Ureter (tissue), 1 donor: ENCODE measurements around the gene TEX261. TPM values are rescaled to one million over a fixed set of nuclear protein-coding genes. Genes with fewer than 3 reads are reported as not detected.

Source experiments
- DNase-seq: peaks from one replicate; pipeline ENCODE4 v3.0.0-alpha.2; 2020; ENCODE audit warnings: low spot score
- total RNA-seq: library from RNA; stranded (reverse); gene quantifications from one replicate; pipeline ENCODE4 v1.2.4, GENCODE V29; 2023
- donor health status: DM: yes; HTN: yes; CAD: no.

The TEX261 gene
- total RNA-seq, 1 donor from 2014 or later: 74.5 TPM

- peak; percentile 13 for DNase-seq
Measured at GRCh38 chr2:70959271-70959761, 35.4 kb downstream of the TEX261 start.

GRCh38 chr2:70958759-70959158 lies 35.9 kb downstream of the TEX261 start:
- peak; percentile 22 for DNase-seq

- peak; percentile 19 for DNase-seq
Measured at GRCh38 chr2:70957798-70958197, 36.9 kb downstream of the TEX261 start.

GRCh38 chr2:70956141-70956540 lies 38.5 kb downstream of the TEX261 start:
- peak; percentile 8 for DNase-seq

GRCh38 chr2:70954886-70955285 lies 39.8 kb downstream of the TEX261 start:
- DNase-seq: peak; percentile 25

- DNase-seq: peak; percentile 14
Measured at GRCh38 chr2:70949086-70949485, 45.6 kb downstream of the TEX261 start.

GRCh38 chr2:70948337-70949003 lies 46.2 kb downstream of the TEX261 start:
- peak; percentile 81 for DNase-seq

GRCh38 chr2:70947556-70948184 lies 47.0 kb downstream of the TEX261 start:
- DNase-seq: peak; percentile 41

GRCh38 chr2:70946832-70947442 lies 47.7 kb downstream of the TEX261 start:
- DNase-seq: peak; percentile 61

GRCh38 chr2:70944111-70944690 lies 50.5 kb downstream of the TEX261 start:
- no peak for DNase-seq

GRCh38 chr2:70943205-70943871 lies 51.3 kb downstream of the TEX261 start:
- no peak for DNase-seq

GRCh38 chr2:70942396-70943204 lies 52.1 kb downstream of the TEX261 start:
- DNase-seq: no peak

GRCh38 chr2:70941701-70942100 lies 53.0 kb downstream of the TEX261 start:
- no peak for DNase-seq

GRCh38 chr2:70941186-70941585 lies 53.5 kb downstream of the TEX261 start:
- no peak for DNase-seq

- peak; percentile 26 for DNase-seq
Measured at GRCh38 chr2:70939839-70940580, 54.7 kb downstream of the TEX261 start.

- DNase-seq: peak; percentile 35
Measured at GRCh38 chr2:70939001-70939838, 55.5 kb downstream of the TEX261 start.

GRCh38 chr2:70938586-70938950 lies 56.1 kb downstream of the TEX261 start:
- no peak for DNase-seq

- DNase-seq: peak; percentile 29
Measured at GRCh38 chr2:70937866-70938585, 56.6 kb downstream of the TEX261 start.
